Mesenchymal stem cell (in vitro differentiated cells and primary cell): Measurements from ENCODE around the gene IL2RG.

Experiments used
- DNase-seq: peaks from one replicate; pipeline ENCODE4 v3.0.0-alpha.2; 2013
- H2AFZ ChIP-seq: one replicate; pipeline ENCODE4 v1.6.1; 2013; ENCODE audit warnings: low read depth, mild to moderate bottlenecking, control low read depth, inconsistent platforms, low read length, moderate library complexity
- H2AK5ac ChIP-seq: 2 replicates; pipeline ENCODE4 v1.6.1; 2013; ENCODE audit warnings: low read length, moderate library complexity, mild to moderate bottlenecking, inconsistent platforms; ENCODE audit not compliant: severe bottlenecking
- H2BK120ac ChIP-seq: one replicate; pipeline ENCODE4 v1.6.1; 2013; ENCODE audit warnings: low read depth, mild to moderate bottlenecking, inconsistent platforms, low read length, moderate library complexity
- H2BK12ac ChIP-seq, 2 experiments: one replicate each; pipeline ENCODE4 v1.6.1; 2013; ENCODE audit warnings: inconsistent platforms in 2 of 2, low read length in 2 of 2, mild to moderate bottlenecking in 2 of 2, moderate library complexity in 2 of 2, control low read depth in 1 of 2
- H2BK15ac ChIP-seq: one replicate; pipeline ENCODE4 v1.6.1; 2013; ENCODE audit warnings: mild to moderate bottlenecking, low read depth, inconsistent platforms; ENCODE audit not compliant: poor library complexity, severe bottlenecking
- H2BK5ac ChIP-seq: 2 replicates; pipeline ENCODE4 v1.6.1; 2013; ENCODE audit warnings: low read depth, mild to moderate bottlenecking, low read length, control low read depth, inconsistent platforms; ENCODE audit not compliant: poor library complexity, severe bottlenecking
- H3K14ac ChIP-seq, 2 experiments: one replicate each; pipeline ENCODE4 v1.6.1; 2013; ENCODE audit warnings: inconsistent platforms in 2 of 2, low read length in 2 of 2, control low read depth in 1 of 2, mild to moderate bottlenecking in 1 of 2, moderate library complexity in 1 of 2
- H3K18ac ChIP-seq, 2 experiments: one replicate each; pipeline ENCODE4 v1.6.1; 2013; ENCODE audit warnings: inconsistent platforms in 2 of 2, low read length in 2 of 2, control low read depth in 1 of 2, low read depth in 1 of 2, mild to moderate bottlenecking in 1 of 2
- H3K23ac ChIP-seq, 2 experiments: one replicate each; pipeline ENCODE4 v1.6.1; 2013; ENCODE audit warnings: inconsistent platforms in 2 of 2, low read length in 2 of 2, mild to moderate bottlenecking in 2 of 2, moderate library complexity in 2 of 2, control low read depth in 1 of 2
- H3K27ac ChIP-seq: 2 replicates; pipeline ENCODE4 v1.5.1; 2013; ENCODE audit warnings: mild to moderate bottlenecking, moderate library complexity, low read length, control low read depth, inconsistent platforms; ENCODE audit not compliant: poor library complexity, severe bottlenecking
- H3K27me3 ChIP-seq, 2 experiments: 2 replicates each; pipeline versions ENCODE4 v1.6.1 to v1.7.0; 2013; ENCODE audit warnings: low read length in 2 of 2, mild to moderate bottlenecking in 2 of 2, moderate library complexity in 2 of 2, control low read depth in 1 of 2, inconsistent platforms in 1 of 2; ENCODE audit not compliant: control insufficient read depth in 1 of 2, insufficient read depth in 1 of 2
- H3K36me3 ChIP-seq, 2 experiments: 2 replicates each; pipeline versions ENCODE4 v1.6.1 to v1.7.0; 2013; ENCODE audit warnings: low read length in 2 of 2, control low read depth in 1 of 2, inconsistent platforms in 1 of 2, low read depth in 1 of 2, mild to moderate bottlenecking in 1 of 2; ENCODE audit not compliant: insufficient read depth in 2 of 2, control insufficient read depth in 1 of 2
- H3K4ac ChIP-seq, 2 experiments: one replicate each; pipeline ENCODE4 v1.6.1; 2013; ENCODE audit warnings: inconsistent platforms in 2 of 2, low read length in 2 of 2, mild to moderate bottlenecking in 2 of 2, moderate library complexity in 2 of 2, control low read depth in 1 of 2, low read depth in 1 of 2
- H3K4me1 ChIP-seq: 2 replicates; pipeline ENCODE4 v1.6.1; 2013; ENCODE audit warnings: low read depth, low read length, control low read depth; ENCODE audit not compliant: control insufficient read depth, insufficient read depth
- H3K4me2 ChIP-seq: 2 replicates; pipeline ENCODE4 v1.6.1; 2013; ENCODE audit warnings: low read length, mild to moderate bottlenecking, inconsistent platforms; ENCODE audit not compliant: poor library complexity, severe bottlenecking
- H3K4me3 ChIP-seq, 2 experiments: 2 replicates each; pipeline versions ENCODE4 v1.5.1 to v1.7.0; 2013; ENCODE audit warnings: low read length in 2 of 2, mild to moderate bottlenecking in 2 of 2, control low read depth in 1 of 2, low read depth in 1 of 2; ENCODE audit not compliant: insufficient read depth in 1 of 2
- H3K79me1 ChIP-seq: replicated peaks from 2 replicates; pipeline ENCODE4 v1.6.1; 2013; ENCODE audit warnings: mild to moderate bottlenecking, control low read depth, low read length, inconsistent platforms; ENCODE audit not compliant: poor library complexity, severe bottlenecking
- H3K9ac ChIP-seq: 2 replicates; pipeline ENCODE4 v1.7.0; 2013; ENCODE audit warnings: mild to moderate bottlenecking, low read length, moderate library complexity
- H3K9me3 ChIP-seq: 2 replicates; pipeline ENCODE4 v1.7.0; 2013; ENCODE audit warnings: mild to moderate bottlenecking, low read length; ENCODE audit not compliant: control insufficient read depth
- H4K8ac ChIP-seq: one replicate; pipeline ENCODE4 v1.6.1; 2013; ENCODE audit warnings: inconsistent platforms, mild to moderate bottlenecking, low read length, moderate library complexity
- H4K91ac ChIP-seq: one replicate; pipeline ENCODE4 v1.6.1; 2013; ENCODE audit warnings: mild to moderate bottlenecking, low read length, inconsistent platforms
- WGBS: methylation state at CpG from one replicate; pipeline ENCODE4 v1.1.7; 2013; ENCODE audit warnings: mixed read lengths; 5-methylcytosine and 5-hydroxymethylcytosine counted together

The IL2RG gene

GRCh38 chrX:71107762-71108360 is 3.5 kb downstream of the IL2RG start:
- Histone ChIP-seq H3K9me3 (peaks cover 2% of the 10 kb centered on the region), H3K4me2 (no peak overlapping the region), H3K27ac (no peak overlapping the region), H3K79me1 (no peaks in the 10 kb centered on the region), H2AFZ (no peak overlapping the region), H2BK15ac (no peak overlapping the region), H3K4ac (no peak overlapping the region), H4K91ac (no peak overlapping the region), H3K14ac (no peak overlapping the region), H4K8ac (no peak overlapping the region), H3K4me1 (peaks cover 4% of the 10 kb centered on the region), H3K27me3 (peaks cover 0 to 60% of the 10 kb centered on the region in 2 experiments), H2BK12ac (no peak overlapping the region), H2BK5ac (no peak overlapping the region), H3K4me3 (no peak overlapping the region), H3K18ac (peak overlapping the region in 1 of 2 experiments; percentile 21), H2AK5ac (no peak overlapping the region), H2BK120ac (peak overlapping the region; percentile 34), H3K23ac (no peak overlapping the region), H3K36me3 (no peaks in the 10 kb centered on the region), H3K9ac (no peak overlapping the region)
- DNase-seq, result peak; percentile 15
- 14% methylated on average over 2 of the region's 9 CpGs for WGBS

GRCh38 chrX:71107245-71107644 is 4.1 kb downstream of the IL2RG start:
- peaks cover 0 to 57% of the 10 kb centered on the region in 2 experiments for H3K27me3 ChIP-seq
- peaks cover 2% of the 10 kb centered on the region for H3K9me3 ChIP-seq
- H3K79me1 ChIP-seq, result no peaks in the 10 kb centered on the region
- no peak overlapping the region for H3K27ac ChIP-seq
- no peaks in the 10 kb centered on the region for H3K36me3 ChIP-seq
- H2BK5ac ChIP-seq, result no peak overlapping the region
- WGBS, result 91% methylated on average over 4 of the region's 4 CpGs
- H3K18ac ChIP-seq, result no peak overlapping the region
- H2BK120ac ChIP-seq, result no peak overlapping the region
- H2BK15ac ChIP-seq, result no peak overlapping the region
- no peak overlapping the region for H3K23ac ChIP-seq
- H3K9ac ChIP-seq, result no peak overlapping the region
- H3K4me3 ChIP-seq, result no peak overlapping the region
- H3K4me1 ChIP-seq, result peaks cover 4% of the 10 kb centered on the region
- H2AFZ ChIP-seq, result no peak overlapping the region
- no peak overlapping the region for H2BK12ac ChIP-seq
- no peak overlapping the region for H4K8ac ChIP-seq
- H3K4me2 ChIP-seq, result no peak overlapping the region
- no peak overlapping the region for H3K14ac ChIP-seq
- H4K91ac ChIP-seq, result no peak overlapping the region
- no peak overlapping the region for H3K4ac ChIP-seq
- no peak overlapping the region for H2AK5ac ChIP-seq
- no peak for DNase-seq

GRCh38 chrX:71106427-71106826 is 5.0 kb downstream of the IL2RG start, which contains the start of gene CXorf65:
Gene CXorf65 (minus strand): TSS chrX:71106740. CDS start chrX:71106556, 184 bp downstream.
- Histone ChIP-seq H3K4ac (no peak within 1 kb of the TSS), H3K9ac (no peak within 1 kb of the TSS), H3K18ac (peak within 1 kb of the TSS in 1 of 2 experiments; percentile 12), H2AK5ac (no peak within 1 kb of the TSS), H3K79me1 (no peaks in the 10 kb centered on the region), H3K4me2 (no peak within 1 kb of the TSS), H2BK120ac (peak within 1 kb of the TSS; percentile 34), H3K27ac (no peak within 1 kb of the TSS), H2BK5ac (no peak within 1 kb of the TSS), H3K9me3 (peaks cover 2% of the 10 kb centered on the region), H2AFZ (no peak within 1 kb of the TSS), H2BK15ac (peak within 1 kb of the TSS; percentile 28), H4K8ac (peak within 1 kb of the TSS; percentile 36), H3K27me3 (peaks cover 0 to 56% of the 10 kb centered on the region in 2 experiments), H3K36me3 (no peaks in the 10 kb centered on the region), H3K4me1 (peaks cover 4% of the 10 kb centered on the region), H4K91ac (no peak within 1 kb of the TSS), H3K23ac (no peak within 1 kb of the TSS), H2BK12ac (peak within 1 kb of the TSS in 1 of 2 experiments; percentile 54), H3K4me3 (no peak within 1 kb of the TSS), H3K14ac (no peak within 1 kb of the TSS)
- no peak for DNase-seq
- 75% methylated on average over 1 of the region's 1 CpG for WGBS

GRCh38 chrX:71105628-71106027 is 5.7 kb downstream of the IL2RG start:
- H3K27ac ChIP-seq, result no peak overlapping the region
- H3K4ac ChIP-seq, result no peak overlapping the region
- no peak overlapping the region for H3K9ac ChIP-seq
- H3K18ac ChIP-seq, result no peak overlapping the region
- no peak overlapping the region for H2BK5ac ChIP-seq
- no peak overlapping the region for H3K4me3 ChIP-seq
- H2AK5ac ChIP-seq, result no peak overlapping the region
- no peak overlapping the region for H3K14ac ChIP-seq
- DNase-seq, result no peak
- peaks cover 4% of the 10 kb centered on the region for H3K4me1 ChIP-seq
- no peak overlapping the region for H2BK12ac ChIP-seq
- peaks cover 2% of the 10 kb centered on the region for H3K9me3 ChIP-seq
- no peak overlapping the region for H2BK15ac ChIP-seq
- no peak overlapping the region for H4K91ac ChIP-seq
- no peak overlapping the region for H2BK120ac ChIP-seq
- H3K79me1 ChIP-seq, result no peaks in the 10 kb centered on the region
- H2AFZ ChIP-seq, result no peak overlapping the region
- WGBS, result 100% methylated on average over 1 of the region's 3 CpGs
- H3K23ac ChIP-seq, result no peak overlapping the region
- H4K8ac ChIP-seq, result no peak overlapping the region
- peaks cover 5 to 53% of the 10 kb centered on the region in 2 experiments for H3K27me3 ChIP-seq
- H3K4me2 ChIP-seq, result no peak overlapping the region
- no peaks in the 10 kb centered on the region for H3K36me3 ChIP-seq
